ENCODE data around the gene ASGR2. TPM values are rescaled to one million over a fixed set of nuclear protein-coding genes. Genes with fewer than 3 reads are reported as not detected.

The ASGR2 gene
- total and polyA plus RNA-seq, 7 experiments from 2014 or later: 0.27 to 15.0 (median 1.9) TPM; not detected in 4

GRCh38 chr17:7072406-7072805 is 42.2 kb downstream of the ASGR2 start:
- no peak overlapping the region for H3K27ac Mint-ChIP-seq
- Histone ChIP-seq H3K27me3 (ENCODE audit: control insufficient read depth in 2 of 2, insufficient read depth in 2 of 2, low read length in 2 of 2) (no peaks in the 10 kb centered on the region), H3K4me1 (ENCODE audit: control insufficient read depth in 2 of 2, insufficient read depth in 2 of 2, low read length in 2 of 2) (no peaks in the 10 kb centered on the region), H3K9me3 (ENCODE audit: control insufficient read depth in 2 of 3, low read length in 3 of 3) (peaks cover 0 to 8% (median 0%) of the 10 kb centered on the region in 3 experiments), H3K4me3 (ENCODE audit: low read length) (no peak overlapping the region), H3K36me3 (ENCODE audit: control insufficient read depth in 2 of 3, insufficient read depth in 3 of 3, low read length in 3 of 3) (no peaks in the 10 kb centered on the region), H3K27ac (ENCODE audit: low read depth, low read length) (no peak overlapping the region)
- no peaks in the 10 kb centered on the region for H3K4me1 Mint-ChIP-seq
- H3K9me3 Mint-ChIP-seq: peaks cover 9 to 20% (median 12%) of the 10 kb centered on the region in 11 donors
- H3K27me3 Mint-ChIP-seq: peaks cover 0 to 17% (median 0%) of the 10 kb centered on the region in 5 donors
- DNase-seq (no peak), ATAC-seq (no peak)
- intact Hi-C loops (cut with micrococcal nuclease): no loop called here
- peaks cover 0 to 16% (median 10%) of the 10 kb centered on the region in 5 donors for H3K36me3 Mint-ChIP-seq
- CTCF ChIA-PET: no interaction called here
- POLR2A ChIA-PET: no interaction called here
- no peak overlapping the region for H3K4me3 Mint-ChIP-seq

GRCh38 chr17:7070712-7071111 is 43.9 kb downstream of the ASGR2 start:
- Histone ChIP-seq H3K4me1 (ENCODE audit: control insufficient read depth in 2 of 2, insufficient read depth in 2 of 2, low read length in 2 of 2) (no peaks in the 10 kb centered on the region), H3K36me3 (ENCODE audit: control insufficient read depth in 2 of 3, insufficient read depth in 3 of 3, low read length in 3 of 3) (no peaks in the 10 kb centered on the region), H3K9me3 (ENCODE audit: control insufficient read depth in 2 of 3, low read length in 3 of 3) (peaks cover 0 to 8% (median 0%) of the 10 kb centered on the region in 3 experiments), H3K27ac (ENCODE audit: low read depth, low read length) (no peak overlapping the region), H3K27me3 (ENCODE audit: control insufficient read depth in 2 of 2, insufficient read depth in 2 of 2, low read length in 2 of 2) (no peaks in the 10 kb centered on the region), H3K4me3 (ENCODE audit: low read length) (no peak overlapping the region)
- Mint-ChIP-seq H3K4me1 (peaks cover 0 to 3% (median 0%) of the 10 kb centered on the region in 7 donors), H3K36me3 (peaks cover 0 to 20% (median 12%) of the 10 kb centered on the region in 5 donors), H3K9me3 (peaks cover 9 to 31% (median 15%) of the 10 kb centered on the region in 11 donors), H3K27ac (no peak overlapping the region), H3K27me3 (peaks cover 0 to 17% (median 0%) of the 10 kb centered on the region in 5 donors), H3K4me3 (no peak overlapping the region)
- ChIA-PET POLR2A (no interaction called here), CTCF (no interaction called here)
- no peak for DNase-seq
- no peak for ATAC-seq
- intact Hi-C loops (cut with micrococcal nuclease): no loop called here

GRCh38 chr17:7068268-7068667 is 46.4 kb downstream of the ASGR2 start:
- Mint-ChIP-seq H3K9me3 (peaks cover 9 to 31% (median 15%) of the 10 kb centered on the region in 11 donors), H3K36me3 (peaks cover 0 to 20% (median 12%) of the 10 kb centered on the region in 5 donors), H3K27ac (no peak overlapping the region), H3K4me3 (no peak overlapping the region), H3K27me3 (peaks cover 0 to 19% (median 0%) of the 10 kb centered on the region in 5 donors), H3K4me1 (peaks cover 0 to 3% (median 0%) of the 10 kb centered on the region in 7 donors)
- intact Hi-C loops (cut with micrococcal nuclease): no loop called here
- H3K4me3 ChIP-seq (ENCODE audit: low read length): no peak overlapping the region
- POLR2A ChIA-PET: no interaction called here
- DNase-seq (no peak), ATAC-seq (no peak)
- H3K27ac ChIP-seq (ENCODE audit: low read depth, low read length): no peak overlapping the region
- CTCF ChIA-PET: no interaction called here
- no peaks in the 10 kb centered on the region for H3K27me3 ChIP-seq (ENCODE audit: control insufficient read depth in 2 of 2, insufficient read depth in 2 of 2, low read length in 2 of 2)
- no peaks in the 10 kb centered on the region for H3K4me1 ChIP-seq (ENCODE audit: control insufficient read depth in 2 of 2, insufficient read depth in 2 of 2, low read length in 2 of 2)
- H3K9me3 ChIP-seq (ENCODE audit: control insufficient read depth in 2 of 3, low read length in 3 of 3): peaks cover 0 to 8% (median 0%) of the 10 kb centered on the region in 3 experiments
- H3K36me3 ChIP-seq (ENCODE audit: control insufficient read depth in 2 of 3, insufficient read depth in 3 of 3, low read length in 3 of 3): no peaks in the 10 kb centered on the region

GRCh38 chr17:7067198-7067597 is 47.4 kb downstream of the ASGR2 start:
- peaks cover 0 to 16% (median 0%) of the 10 kb centered on the region in 5 donors for H3K27me3 Mint-ChIP-seq
- no peaks in the 10 kb centered on the region for H3K36me3 ChIP-seq (ENCODE audit: control insufficient read depth in 2 of 3, insufficient read depth in 3 of 3, low read length in 3 of 3)
- H3K27ac ChIP-seq (ENCODE audit: low read depth, low read length): no peak overlapping the region
- no peaks in the 10 kb centered on the region for H3K4me1 ChIP-seq (ENCODE audit: control insufficient read depth in 2 of 2, insufficient read depth in 2 of 2, low read length in 2 of 2)
- peaks cover 0 to 20% (median 12%) of the 10 kb centered on the region in 5 donors for H3K36me3 Mint-ChIP-seq
- no peak for DNase-seq
- H3K4me1 Mint-ChIP-seq: peaks cover 0 to 3% (median 0%) of the 10 kb centered on the region in 7 donors
- no peak overlapping the region for H3K27ac Mint-ChIP-seq
- CTCF ChIA-PET: no interaction called here
- ATAC-seq: no peak
- H3K4me3 Mint-ChIP-seq: no peak overlapping the region
- peaks cover 9 to 31% (median 15%) of the 10 kb centered on the region in 11 donors for H3K9me3 Mint-ChIP-seq
- H3K9me3 ChIP-seq (ENCODE audit: control insufficient read depth in 2 of 3, low read length in 3 of 3): peaks cover 0 to 8% (median 0%) of the 10 kb centered on the region in 3 experiments
- H3K27me3 ChIP-seq (ENCODE audit: control insufficient read depth in 2 of 2, insufficient read depth in 2 of 2, low read length in 2 of 2): no peaks in the 10 kb centered on the region
- POLR2A ChIA-PET: no interaction called here
- intact Hi-C loops (cut with micrococcal nuclease): no loop called here
- no peak overlapping the region for H3K4me3 ChIP-seq (ENCODE audit: low read length)

- Histone ChIP-seq H3K27me3 (ENCODE audit: control insufficient read depth in 2 of 2, insufficient read depth in 2 of 2, low read length in 2 of 2) (no peaks in the 10 kb centered on the region), H3K27ac (ENCODE audit: low read depth, low read length) (no peak overlapping the region), H3K9me3 (ENCODE audit: control insufficient read depth in 2 of 3, low read length in 3 of 3) (peaks cover 0 to 8% (median 0%) of the 10 kb centered on the region in 3 experiments), H3K36me3 (ENCODE audit: control insufficient read depth in 2 of 3, insufficient read depth in 3 of 3, low read length in 3 of 3) (no peaks in the 10 kb centered on the region), H3K4me3 (ENCODE audit: low read length) (no peak overlapping the region), H3K4me1 (ENCODE audit: control insufficient read depth in 2 of 2, insufficient read depth in 2 of 2, low read length in 2 of 2) (no peaks in the 10 kb centered on the region)
- H3K4me1 Mint-ChIP-seq: peaks cover 0 to 8% (median 4%) of the 10 kb centered on the region in 7 donors
- ChIA-PET POLR2A (no interaction called here), CTCF (no interaction called here)
- no peak overlapping the region for H3K4me3 Mint-ChIP-seq
- no peak for ATAC-seq
- intact Hi-C loops (cut with micrococcal nuclease): no loop called here
- no peak overlapping the region for H3K27ac Mint-ChIP-seq
- H3K36me3 Mint-ChIP-seq: peaks cover 0 to 18% (median 12%) of the 10 kb centered on the region in 5 donors
- peaks cover 0 to 12% (median 0%) of the 10 kb centered on the region in 5 donors for H3K27me3 Mint-ChIP-seq
- peaks cover 9 to 29% (median 14%) of the 10 kb centered on the region in 11 donors for H3K9me3 Mint-ChIP-seq
- no peak for DNase-seq
These were observed 50.4 kb downstream of the ASGR2 start for GRCh38 chr17:7064261-7064660.

GRCh38 chr17:7063518-7064094 is 51.0 kb downstream of the ASGR2 start:
- H3K9me3 Mint-ChIP-seq: peaks cover 5 to 23% (median 11%) of the 10 kb centered on the region in 11 donors
- H3K27me3 Mint-ChIP-seq: peaks cover 0 to 13% (median 3%) of the 10 kb centered on the region in 5 donors
- no peak overlapping the region for H3K27ac ChIP-seq (ENCODE audit: low read depth, low read length)
- no peaks in the 10 kb centered on the region for H3K27me3 ChIP-seq (ENCODE audit: control insufficient read depth in 2 of 2, insufficient read depth in 2 of 2, low read length in 2 of 2)
- no peak overlapping the region for H3K4me3 Mint-ChIP-seq
- no peaks in the 10 kb centered on the region for H3K4me1 ChIP-seq (ENCODE audit: control insufficient read depth in 2 of 2, insufficient read depth in 2 of 2, low read length in 2 of 2)
- no peak overlapping the region for H3K4me3 ChIP-seq (ENCODE audit: low read length)
- CTCF ChIA-PET: interaction anchor here (0.7 to 1.6 kb wide), 2 partner anchors 8 to 18 kb away, joined by 3 to 9 read pairs; no protein-coding TSS in a partner anchor
- peaks cover 0 to 8% (median 0%) of the 10 kb centered on the region in 3 experiments for H3K9me3 ChIP-seq (ENCODE audit: control insufficient read depth in 2 of 3, low read length in 3 of 3)
- no peak overlapping the region for H3K27ac Mint-ChIP-seq
- intact Hi-C loops (cut with micrococcal nuclease): no loop called here
- peaks cover 0 to 8% (median 4%) of the 10 kb centered on the region in 7 donors for H3K4me1 Mint-ChIP-seq
- no peak for ATAC-seq
- no peak for DNase-seq
- POLR2A ChIA-PET: no interaction called here
- H3K36me3 ChIP-seq (ENCODE audit: control insufficient read depth in 2 of 3, insufficient read depth in 3 of 3, low read length in 3 of 3): no peaks in the 10 kb centered on the region
- peaks cover 0 to 11% (median 6%) of the 10 kb centered on the region in 5 donors for H3K36me3 Mint-ChIP-seq

Data from naive thymus-derived CD4-positive, alpha-beta T cell (primary cell).